Activated T-cell treated with anti-CD3 and anti-CD28 coated beads for 48 hours (primary cell): Measurements from ENCODE around the gene ITGBL1.

ENCODE experiments used
- DNase-seq: peaks from one replicate; pipeline ENCODE4 v3.0.0-alpha.2; 2020; ENCODE audit warnings: low read depth

The ITGBL1 gene

GRCh38 chr13:101567841-101568240, 115.4 kb downstream of the ITGBL1 start:
- no peak for DNase-seq

- no peak for DNase-seq
Measured at GRCh38 chr13:101569807-101570206, 117.3 kb downstream of the ITGBL1 start.

GRCh38 chr13:101570410-101570809, 117.9 kb downstream of the ITGBL1 start:
- DNase-seq: no peak

GRCh38 chr13:101572456-101572855, 120.0 kb downstream of the ITGBL1 start:
- no peak for DNase-seq

GRCh38 chr13:101575581-101575980, 123.1 kb downstream of the ITGBL1 start:
- no peak for DNase-seq

- no peak for DNase-seq
Measured at GRCh38 chr13:101576455-101576854, 124.0 kb downstream of the ITGBL1 start.

GRCh38 chr13:101576977-101577376, 124.5 kb downstream of the ITGBL1 start:
- DNase-seq: no peak

- DNase-seq: no peak
Measured at GRCh38 chr13:101579281-101579802, 126.9 kb downstream of the ITGBL1 start.

GRCh38 chr13:101584331-101584730, 131.9 kb downstream of the ITGBL1 start:
- no peak for DNase-seq

- no peak for DNase-seq
Measured at GRCh38 chr13:101590479-101590878, 138.0 kb downstream of the ITGBL1 start.

GRCh38 chr13:101594936-101595335, 142.5 kb downstream of the ITGBL1 start:
- no peak for DNase-seq

GRCh38 chr13:101596803-101597202, 144.3 kb downstream of the ITGBL1 start:
- DNase-seq: no peak

GRCh38 chr13:101611491-101612475, 159.3 kb downstream of the ITGBL1 start:
- DNase-seq: no peak

GRCh38 chr13:101612735-101613134, 160.3 kb downstream of the ITGBL1 start:
- DNase-seq: no peak

- DNase-seq: no peak
Measured at GRCh38 chr13:101614491-101614890, 162.0 kb downstream of the ITGBL1 start.

GRCh38 chr13:101618440-101619187, 166.1 kb downstream of the ITGBL1 start:
- no peak for DNase-seq

- DNase-seq: no peak
Measured at GRCh38 chr13:101621099-101621498, 168.6 kb downstream of the ITGBL1 start.

GRCh38 chr13:101623470-101624209, 171.2 kb downstream of the ITGBL1 start:
- no peak for DNase-seq

GRCh38 chr13:101624210-101624922, 171.9 kb downstream of the ITGBL1 start:
- DNase-seq: no peak

- DNase-seq: no peak
Measured at GRCh38 chr13:101624981-101625380, 172.5 kb downstream of the ITGBL1 start.

- DNase-seq: peak; percentile 8
Measured at GRCh38 chr13:101626925-101627555, 174.6 kb downstream of the ITGBL1 start.
